Measurements from ENCODE around the gene UNC45A.

- peak in 2 of 3 donors; percentile 19 to 66 for TF ChIP-seq POLR2AphosphoS5 (IDR thresholded peaks at IDR 0.05)
- TF ChIP-seq, protein P1, sequence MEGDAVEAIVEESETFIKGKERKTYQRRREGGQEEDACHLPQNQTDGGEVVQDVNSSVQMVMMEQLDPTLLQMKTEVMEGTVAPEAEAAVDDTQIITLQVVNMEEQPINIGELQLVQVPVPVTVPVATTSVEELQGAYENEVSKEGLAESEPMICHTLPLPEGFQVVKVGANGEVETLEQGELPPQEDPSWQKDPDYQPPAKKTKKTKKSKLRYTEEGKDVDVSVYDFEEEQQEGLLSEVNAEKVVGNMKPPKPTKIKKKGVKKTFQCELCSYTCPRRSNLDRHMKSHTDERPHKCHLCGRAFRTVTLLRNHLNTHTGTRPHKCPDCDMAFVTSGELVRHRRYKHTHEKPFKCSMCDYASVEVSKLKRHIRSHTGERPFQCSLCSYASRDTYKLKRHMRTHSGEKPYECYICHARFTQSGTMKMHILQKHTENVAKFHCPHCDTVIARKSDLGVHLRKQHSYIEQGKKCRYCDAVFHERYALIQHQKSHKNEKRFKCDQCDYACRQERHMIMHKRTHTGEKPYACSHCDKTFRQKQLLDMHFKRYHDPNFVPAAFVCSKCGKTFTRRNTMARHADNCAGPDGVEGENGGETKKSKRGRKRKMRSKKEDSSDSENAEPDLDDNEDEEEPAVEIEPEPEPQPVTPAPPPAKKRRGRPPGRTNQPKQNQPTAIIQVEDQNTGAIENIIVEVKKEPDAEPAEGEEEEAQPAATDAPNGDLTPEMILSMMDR (IDR thresholded peaks at IDR 0.05 in 8 of 11, conservative IDR thresholded peaks at IDR 0.05 in 3 of 11) = no peak
These were observed 45.2 kb upstream of the UNC45A start for GRCh38 chr15:90889736-90890456.
